H1 (cell line): ENCODE measurements around the gene ARAP2. TPM values are rescaled to one million over a fixed set of nuclear protein-coding genes. Genes with fewer than 3 reads are reported as not detected.

ENCODE experiments used
- CTCF ChIA-PET: fragments of 300-600 bp; sonication (Branson Sonifier 250); formaldehyde crosslinking; loops from one replicate; lab custom pipeline; 2021; ENCODE audit not compliant: partially characterized antibody; lab: Charles Lee
- POLR2A ChIA-PET: fragments of 300-600 bp; sonication (Branson Sonifier 250); formaldehyde crosslinking; loops from one replicate; lab custom pipeline; 2021; ENCODE audit warnings: inconsistent platforms; ENCODE audit not compliant: partially characterized antibody; lab: Charles Lee
- DNase-seq, 2 experiments: peaks; one replicate each; pipeline versions ENCODE4 v3.0.0 to v3.0.0-alpha.2; 2010 to 2022; ENCODE audit warnings: low spot score in 2 of 2, low read depth in 1 of 2, mixed read lengths in 1 of 2
- FAIRE-seq: peaks from 2 replicates; lab custom pipeline; 2011; peaks lifted over from hg19 to GRCh38; lab: Jason Lieb, UNC
- H2AFZ ChIP-seq: 2 replicates; pipeline ENCODE4 v1.8.1; 2012; ENCODE audit warnings: low read length, inconsistent platforms
- H2AK5ac ChIP-seq: 2 replicates; pipeline ENCODE4 v1.6.1; 2013; ENCODE audit warnings: low read depth, low read length
- H2BK120ac ChIP-seq: replicated peaks from 2 replicates; pipeline ENCODE3; 2013; ENCODE audit warnings: low read depth, low read length, inconsistent platforms
- H2BK12ac ChIP-seq: 2 replicates; pipeline ENCODE4 v1.6.1; 2013; ENCODE audit warnings: low read depth, low read length
- H2BK15ac ChIP-seq: 2 replicates; pipeline ENCODE4 v1.6.1; 2013; ENCODE audit warnings: low read length
- H2BK20ac ChIP-seq: 2 replicates; pipeline ENCODE4 v1.6.1; 2013; ENCODE audit warnings: low read length
- H2BK5ac ChIP-seq: 2 replicates; pipeline ENCODE4 v1.6.1; 2013; ENCODE audit warnings: low read depth, low read length
- H3K14ac ChIP-seq: 2 replicates; pipeline ENCODE4 v1.6.1; 2013; ENCODE audit warnings: inconsistent platforms; ENCODE audit not compliant: insufficient read length
- H3K18ac ChIP-seq: 2 replicates; pipeline ENCODE4 v1.6.1; 2013; ENCODE audit warnings: low read length; ENCODE audit errors: extremely low read depth
- H3K23ac ChIP-seq: 2 replicates; pipeline ENCODE4 v1.6.1; 2013; ENCODE audit warnings: inconsistent platforms; ENCODE audit not compliant: insufficient read length
- H3K23me2 ChIP-seq: 2 replicates; pipeline ENCODE4 v1.6.1; 2013; ENCODE audit warnings: low read depth, low read length
- H3K27ac ChIP-seq: 2 replicates; pipeline ENCODE4 v1.6.1; 2011; ENCODE audit warnings: low read depth, low read length, inconsistent platforms
- H3K27me3 ChIP-seq, 4 experiments: replicated peaks in 1 of 4; 1 replicate in 1 of 4; 2 replicates in 3 of 4; pipeline versions ENCODE4 v1.6.1 to v1.8.1; 2011 to 2013; ENCODE audit warnings: low read length in 3 of 4, mild to moderate bottlenecking in 3 of 4, inconsistent platforms in 2 of 4, mixed read lengths in 2 of 4, moderate library complexity in 1 of 4; ENCODE audit not compliant: control insufficient read depth in 3 of 4, insufficient read depth in 3 of 4; ENCODE audit errors: extremely low read depth in 1 of 4
- H3K36me3 ChIP-seq, 4 experiments: 2 replicates each; pipeline versions ENCODE4 v1.6.1 to v1.8.1; 2011 to 2013; ENCODE audit warnings: mild to moderate bottlenecking in 4 of 4, low read length in 3 of 4, moderate library complexity in 2 of 4, control low read depth in 1 of 4, inconsistent platforms in 1 of 4; ENCODE audit not compliant: insufficient read depth in 4 of 4, control insufficient read depth in 2 of 4
- H3K4ac ChIP-seq: replicated peaks from 2 replicates; pipeline ENCODE3; 2013; ENCODE audit warnings: low read length, low read depth, mixed read lengths, inconsistent platforms; ENCODE audit not compliant: insufficient read length
- H3K4me1 ChIP-seq, 4 experiments: replicated peaks in 1 of 4; 1 replicate in 1 of 4; 2 replicates in 3 of 4; pipeline versions ENCODE4 v1.6.1 to v1.8.1; 2011 to 2013; ENCODE audit warnings: low read length in 3 of 4, inconsistent platforms in 2 of 4, mixed read lengths in 1 of 4; ENCODE audit not compliant: insufficient read depth in 4 of 4, control insufficient read depth in 3 of 4
- H3K4me2 ChIP-seq, 2 experiments: 2 replicates each; pipeline versions ENCODE4 v1.6.1 to v1.8.1; 2011 to 2013; ENCODE audit warnings: low read depth in 2 of 2, low read length in 2 of 2, control low read depth in 1 of 2, inconsistent platforms in 1 of 2, mild to moderate bottlenecking in 1 of 2; ENCODE audit not compliant: insufficient read depth in 1 of 2
- H3K4me3 ChIP-seq, 4 experiments: fragments of 200-600, 300-600 bp in 1 of 4; sonication (generic), shearing (Covaris generic), sonication (Bioruptor Twin) in 1 of 4; 2 replicates each; pipeline versions ENCODE4 v1.5.1 to v1.8.1; 2011 to 2016; ENCODE audit warnings: low read length in 4 of 4, low read depth in 3 of 4, control low read depth in 2 of 4, inconsistent platforms in 2 of 4, mild to moderate bottlenecking in 2 of 4, mixed read lengths in 1 of 4, moderate library complexity in 1 of 4; ENCODE audit not compliant: insufficient read depth in 2 of 4; ENCODE audit errors: extremely low read depth in 1 of 4
- H3K56ac ChIP-seq: replicated peaks from 2 replicates; pipeline ENCODE3; 2013; ENCODE audit warnings: low read depth, mild to moderate bottlenecking, mixed read lengths, low read length, inconsistent platforms; ENCODE audit not compliant: insufficient read length
- H3K79me1 ChIP-seq: 2 replicates; pipeline ENCODE4 v1.6.1; 2013; ENCODE audit warnings: low read depth, low read length, control low read depth
- H3K79me2 ChIP-seq, 2 experiments: 2 replicates each; pipeline versions ENCODE4 v1.6.1 to v1.8.1; 2012 to 2013; ENCODE audit warnings: low read length in 2 of 2, mild to moderate bottlenecking in 2 of 2, inconsistent platforms in 1 of 2; ENCODE audit not compliant: insufficient read depth in 2 of 2, control insufficient read depth in 1 of 2
- H3K9ac ChIP-seq, 4 experiments: replicated peaks in 1 of 4; 1 replicate in 1 of 4; 2 replicates in 3 of 4; pipeline versions ENCODE4 v1.6.1 to v1.8.1; 2011 to 2013; ENCODE audit warnings: low read depth in 3 of 4, low read length in 3 of 4, control low read depth in 2 of 4, mild to moderate bottlenecking in 2 of 4, moderate library complexity in 2 of 4, inconsistent platforms in 1 of 4; ENCODE audit errors: extremely low read depth in 1 of 4
- H3K9me3 ChIP-seq, 2 experiments: 2 replicates each; pipeline versions ENCODE4 v1.6.1 to v1.8.1; 2012 to 2013; ENCODE audit warnings: mild to moderate bottlenecking in 2 of 2, moderate library complexity in 2 of 2, control low read depth in 1 of 2, inconsistent platforms in 1 of 2, low read depth in 1 of 2, low read length in 1 of 2, mixed read lengths in 1 of 2; ENCODE audit not compliant: insufficient read depth in 2 of 2
- H4K20me1 ChIP-seq, 2 experiments: replicated peaks in 1 of 2; 2 replicates each; pipeline versions ENCODE3 to v1.8.1; 2011 to 2013; ENCODE audit warnings: inconsistent platforms in 2 of 2, low read length in 2 of 2, mild to moderate bottlenecking in 1 of 2; ENCODE audit not compliant: insufficient read depth in 2 of 2, control insufficient read depth in 1 of 2
- H4K5ac ChIP-seq: 2 replicates; pipeline ENCODE4 v1.6.1; 2013; ENCODE audit warnings: low read length, low read depth, mixed read lengths, inconsistent platforms; ENCODE audit not compliant: insufficient read length
- H4K8ac ChIP-seq: 2 replicates; pipeline ENCODE4 v1.8.0; 2013; ENCODE audit warnings: mild to moderate bottlenecking, moderate library complexity, low read length, inconsistent platforms; ENCODE audit not compliant: insufficient read depth; ENCODE audit errors: extremely low read depth
- H4K91ac ChIP-seq: replicated peaks from 2 replicates; pipeline ENCODE3; 2013; ENCODE audit warnings: low read length, mixed read lengths, inconsistent platforms; ENCODE audit not compliant: insufficient read length
- CHD1 ChIP-seq: IDR thresholded peaks from 2 replicates; pipeline ENCODE4 v1.6.1; 2012; ENCODE audit warnings: low read depth, low read length, improper control_type of control experiment
- KDM1A ChIP-seq: fragments of 200-600, 300-600 bp; sonication (generic); IDR thresholded peaks from 2 replicates; pipeline ENCODE4 v1.7.1; 2016; ENCODE audit warnings: mild to moderate bottlenecking, low read length, borderline replicate concordance
- KDM5A ChIP-seq: fragments of 200-600 bp; IDR thresholded peaks from 2 replicates; pipeline ENCODE4 v1.7.1; 2012; ENCODE audit warnings: mild to moderate bottlenecking, low read length, inconsistent platforms, mixed read lengths
- NRF1 ChIP-seq: IDR thresholded peaks from 2 replicates; pipeline ENCODE4 v1.6.1; 2011; ENCODE audit warnings: mild to moderate bottlenecking, low read depth, low read length, improper control_type of control experiment
- SUZ12 ChIP-seq: fragments of 200-600 bp; sonication (generic); IDR thresholded peaks from 2 replicates; pipeline ENCODE4 v1.6.1; 2012; ENCODE audit warnings: mild to moderate bottlenecking, inconsistent platforms, low read length, moderate library complexity, mixed read lengths
- WGBS, 2 experiments: shearing (Covaris generic) in 1 of 2; methylation state at CpG; one replicate each; pipeline versions ENCODE4 v1.1.6 to v1.1.7; 2013 to 2015; ENCODE audit warnings: low lambda C conversion rate in 2 of 2, mixed read lengths in 2 of 2, inconsistent platforms in 1 of 2, low coverage in 1 of 2, missing lambda C conversion rate in 1 of 2; ENCODE audit not compliant: insufficient replicate concordance in 2 of 2, insufficient coverage in 1 of 2, insufficient read length in 1 of 2; ENCODE audit errors: extremely low coverage in 1 of 2, missing lambda C conversion rate in 1 of 2; 5-methylcytosine and 5-hydroxymethylcytosine counted together
- polyA plus RNA-seq, 7 experiments: library from polyadenylated mRNA; depleted of rRNA in 3 of 7; stranded (reverse) in 5 of 7; unstranded in 2 of 7; fragments of >200 nt in 5 of 7; fragments of 200-250 nt in 2 of 7; gene quantifications; 1 replicate in 5 of 7; 2 replicates in 1 of 7; 4 replicates in 1 of 7; pipeline versions ENCODE4 v1.2.1 to v1.2.3, GENCODE V29; 2011 to 2013; ENCODE audit warnings: missing spikeins in 2 of 7, mixed read lengths in 2 of 7
- total RNA-seq: library from RNA; stranded (reverse); fragmentation: NEBNext Ultra II Directional; extraction: Animal tissue kit (Norgen Biotek cat#: 25700); gene quantifications from 2 replicates; pipeline ENCODE4 v1.2.1, GENCODE V29; 2021

Gene ARAP2
- total and polyA plus RNA-seq, 2 of the 8 experiments (the other 6 are each of a cell fraction or from before 2014, with no cell fraction given) = 0.15 to 2.3 TPM

DNA sequence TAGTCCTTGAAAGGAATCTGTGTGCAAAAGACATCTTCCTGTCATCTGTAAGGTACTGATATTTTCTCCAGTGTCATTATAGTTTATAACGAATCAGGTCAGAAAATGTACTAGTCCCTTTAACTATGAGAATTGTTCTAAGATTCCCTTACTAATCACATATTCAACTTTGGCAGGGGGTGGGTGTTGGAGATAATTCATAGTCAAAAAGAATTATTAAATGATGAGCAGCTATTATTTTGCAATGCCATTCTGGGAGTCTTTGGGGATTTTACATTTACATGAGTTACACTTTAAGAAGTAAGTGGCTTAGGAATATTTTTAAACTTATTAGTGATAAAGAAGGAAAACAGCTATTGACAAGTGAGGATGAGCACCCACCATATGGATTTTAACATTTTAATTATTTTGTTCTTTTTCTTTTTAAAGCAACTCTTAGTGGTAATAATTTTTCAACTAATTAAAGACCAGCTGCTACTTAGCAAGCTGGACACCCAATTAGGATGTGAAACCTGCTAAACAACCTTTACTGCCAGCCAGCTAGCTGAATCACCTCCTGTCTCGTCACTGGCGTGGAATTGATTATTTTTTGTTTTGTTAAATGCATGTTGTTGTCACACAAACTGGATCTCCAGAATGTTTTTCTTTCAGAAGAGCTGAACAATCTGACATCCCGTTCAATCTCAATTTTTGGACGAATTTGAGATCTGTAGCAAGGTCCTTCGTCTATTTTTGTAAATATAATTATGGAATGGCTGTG lies 219.2 kb downstream of the ARAP2 start:
- no peaks in the 10 kb centered on the region for H4K20me1 ChIP-seq
- H3K36me3 ChIP-seq = no peaks in the 10 kb centered on the region
- H3K4me1 ChIP-seq = peaks cover 0 to 12% (median 5%) of the 10 kb centered on the region in 4 experiments; a peak in 2 of 7 replicates
- H3K14ac ChIP-seq = no peak overlapping the region
- no peak for TF ChIP-seq KDM1A
- no peak for TF ChIP-seq SUZ12
- no peak for TF ChIP-seq NRF1
- no peak for TF ChIP-seq KDM5A
- TF ChIP-seq CHD1 = no peak
- TF ChIP-seq, all 59 proteins: peak for 0
- H2AK5ac ChIP-seq = no peak overlapping the region
- H2BK20ac ChIP-seq = no peak overlapping the region
- no peak overlapping the region for H3K18ac ChIP-seq
- no peak overlapping the region for H2BK15ac ChIP-seq
- no peaks in the 10 kb centered on the region for H3K27me3 ChIP-seq
- no peak overlapping the region for H2BK120ac ChIP-seq
- WGBS, 2 experiments = 86% methylated on average over 6 of the region's 6 CpGs; no CpG with 5 or more reads in 1 of the 2 experiments
- H3K79me1 ChIP-seq = no peaks in the 10 kb centered on the region
- DNase-seq (no peak), FAIRE-seq (no peak)
- POLR2A ChIA-PET = interaction anchor here (0.7 kb wide), 1 partner anchor 171 kb away, joined by 3 read pairs; no protein-coding TSS in a partner anchor
- H3K9me3 ChIP-seq = no peaks in the 10 kb centered on the region
- H3K9ac ChIP-seq = no peak overlapping the region
- no peak overlapping the region for H4K91ac ChIP-seq
- no peak overlapping the region for H2BK5ac ChIP-seq
- H3K56ac ChIP-seq = no peak overlapping the region
- H3K4ac ChIP-seq = no peak overlapping the region
- no peak overlapping the region for H4K8ac ChIP-seq
- no peaks in the 10 kb centered on the region for H3K23me2 ChIP-seq
- no peak overlapping the region for H4K5ac ChIP-seq
- CTCF ChIA-PET = no interaction called here
- no peak overlapping the region for H3K4me2 ChIP-seq
- H3K4me3 ChIP-seq = no peak overlapping the region
- no peak overlapping the region for H2BK12ac ChIP-seq
- H2AFZ ChIP-seq = no peak overlapping the region
- H3K79me2 ChIP-seq = no peaks in the 10 kb centered on the region
- H3K27ac ChIP-seq = no peak overlapping the region
- no peak overlapping the region for H3K23ac ChIP-seq
